Upper lobe of left lung (tissue), 4 donors: ENCODE measurements around the gene PLXNA3.

Source experiments
- CTCF ChIP-seq, 6 experiments: fragments of 450-650 bp in 4 of 6; fragments of 200-600 bp in 2 of 6; sonication (generic) in 2 of 6; IDR thresholded peaks; one replicate each; pipeline ENCODE4 v1.5.1; 2016 to 2019; ENCODE audit warnings: antibody characterized with exemption in 6 of 6
- EP300 ChIP-seq, 4 donors: sonication (generic); formaldehyde crosslinking; IDR thresholded peaks; one replicate each; pipeline ENCODE4 v1.5.1; 2017; ENCODE audit warnings: antibody characterized with exemption in 4 of 4, control low read depth in 2 of 4
- POLR2A ChIP-seq, 4 donors: fragments of 450-650 bp; IDR thresholded peaks; one replicate each; pipeline ENCODE4 v1.5.1; 2016 to 2017; ENCODE audit warnings: antibody characterized with exemption in 4 of 4, mild to moderate bottlenecking in 2 of 4
- POLR2AphosphoS5 ChIP-seq, 2 donors: sonication (generic); formaldehyde crosslinking; IDR thresholded peaks; one replicate each; pipeline ENCODE4 v1.5.1; 2017; ENCODE audit warnings: antibody characterized with exemption in 2 of 2

GRCh38 chrX:154472685-154473632 is 14.9 kb downstream of the PLXNA3 start:
- no peak for TF ChIP-seq POLR2A (IDR thresholded peaks at IDR 0.05)
- TF ChIP-seq CTCF (IDR thresholded peaks at IDR 0.05), result no peak
- no peak for TF ChIP-seq EP300 (IDR thresholded peaks at IDR 0.05)
- no peak for TF ChIP-seq POLR2AphosphoS5 (IDR thresholded peaks at IDR 0.05)
